ENCODE results near the gene TMEM128.
A peak's percentile ranks its signal among the peaks of the same experiment; 100 is the strongest.
"Not testable (repeated sequence)": the region's sequence is repeated elsewhere in the genome, so short reads cannot be mapped to it uniquely, and the experiment has no call there.

The TMEM128 gene

DNA sequence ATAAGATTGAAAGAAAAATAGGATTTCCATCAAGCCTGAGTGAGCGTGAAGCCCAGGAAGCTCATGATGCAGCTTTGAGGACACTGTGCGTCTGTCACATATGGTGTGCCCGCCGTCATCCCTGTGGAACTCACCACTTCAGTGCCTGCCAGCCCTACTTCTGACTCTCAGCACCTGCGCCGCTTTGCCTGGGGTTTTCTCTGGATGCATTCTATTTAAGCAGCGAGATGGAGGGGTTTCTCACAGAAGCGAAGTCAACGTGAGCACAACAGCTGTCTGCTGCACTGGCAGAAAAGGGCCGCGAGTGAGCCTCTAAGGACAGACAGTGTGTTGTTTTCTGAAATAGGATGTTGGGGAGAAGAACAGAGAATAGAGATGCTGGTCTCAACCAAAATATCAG, 6.2 kb upstream of the TMEM128 start:
- no peak for DNase-seq

DNA sequence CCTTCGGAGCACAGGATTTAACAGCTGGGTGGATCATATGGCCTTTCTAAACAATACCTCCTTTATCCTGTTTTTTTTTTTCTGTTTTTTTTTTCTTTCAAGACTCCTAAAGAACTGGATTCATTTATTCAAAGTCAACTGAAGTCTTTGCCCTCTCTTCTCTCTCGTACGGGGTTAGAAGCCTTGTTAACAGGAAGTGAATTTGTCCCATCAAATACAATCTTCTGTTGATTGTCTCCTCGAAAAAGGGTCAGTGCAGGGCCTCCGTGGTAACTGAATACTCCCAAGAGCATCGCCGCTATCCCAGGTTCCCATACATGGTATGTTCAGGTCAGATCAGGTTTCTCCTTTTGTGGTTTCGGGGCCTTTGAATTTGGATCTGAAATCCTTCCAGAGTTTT, 1.8 kb upstream of the TMEM128 start:
- peak; percentile 79 for DNase-seq

DNA sequence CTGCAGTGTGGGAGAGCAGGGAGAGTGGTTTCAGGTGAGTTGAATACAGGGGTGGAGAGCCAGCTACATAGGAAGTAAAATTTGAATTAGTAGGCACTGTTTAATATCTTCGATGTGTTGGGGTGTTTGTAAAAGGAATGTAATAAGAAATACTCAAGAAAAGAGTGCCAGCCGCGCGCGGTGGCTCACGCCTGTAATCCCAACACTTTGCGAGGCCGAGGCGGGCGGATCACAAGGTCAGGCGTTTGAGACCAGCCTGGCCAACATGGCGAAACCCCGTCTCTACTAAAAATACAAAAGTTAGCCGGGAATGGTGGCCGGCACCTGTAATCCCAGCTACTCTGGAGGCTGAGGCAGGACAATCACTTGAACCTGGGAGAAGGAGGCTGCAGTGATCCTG, 1.3 kb upstream of the TMEM128 start:
- not testable (repeated sequence) for DNase-seq

DNA sequence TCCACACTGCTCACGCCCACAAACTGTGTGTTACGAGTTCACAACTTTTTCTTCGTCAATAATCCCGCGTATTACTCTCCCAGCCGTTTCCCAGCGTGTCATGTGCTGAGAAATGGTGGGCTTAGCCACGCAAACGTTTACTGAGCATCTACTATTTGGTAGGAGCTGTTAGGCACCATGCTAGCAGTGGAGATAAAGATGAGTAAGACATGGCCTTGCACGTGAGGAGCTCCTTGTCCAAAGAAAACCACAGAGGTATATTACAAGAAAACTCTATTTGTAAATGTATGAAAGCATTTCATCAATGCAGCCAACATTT, 821 bp upstream of the TMEM128 start:
- no peak for DNase-seq

DNA sequence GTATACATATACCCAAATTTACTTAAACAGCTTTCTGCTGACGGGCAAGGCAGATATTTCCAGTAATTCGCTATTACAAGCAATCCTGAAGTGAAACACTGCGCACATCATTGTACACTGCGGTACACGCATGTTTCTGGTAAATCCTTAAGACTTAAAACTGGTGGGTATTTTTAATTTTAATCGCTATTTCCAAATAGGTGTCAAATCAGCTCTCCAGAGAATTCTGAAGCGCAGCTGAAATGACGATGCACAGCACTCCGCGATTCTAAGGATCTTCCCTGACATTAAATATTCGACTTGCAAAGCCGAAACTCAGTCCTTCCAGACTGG, 361 bp downstream of the TMEM128 start:
- no peak for DNase-seq

DNA sequence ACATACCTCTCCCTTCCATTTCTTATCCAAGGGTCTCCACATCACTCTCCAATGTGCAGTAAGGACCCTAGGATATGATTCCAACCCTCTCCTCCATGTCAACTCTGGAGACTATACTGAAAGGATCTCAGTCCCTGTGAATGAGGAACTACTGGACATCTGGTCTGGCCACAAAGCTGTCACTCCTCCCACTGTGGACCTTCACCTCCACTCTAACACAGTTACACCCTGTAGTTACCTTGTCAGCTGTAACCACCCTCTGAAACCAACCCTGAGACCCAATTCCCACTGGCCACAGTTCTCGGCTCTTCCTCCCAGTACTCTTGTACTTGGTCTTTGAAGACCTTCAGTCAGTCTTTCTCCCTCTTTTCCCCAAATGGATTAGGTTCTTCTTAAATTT, 2.9 kb downstream of the TMEM128 start:
- DNase-seq, result no peak

DNA sequence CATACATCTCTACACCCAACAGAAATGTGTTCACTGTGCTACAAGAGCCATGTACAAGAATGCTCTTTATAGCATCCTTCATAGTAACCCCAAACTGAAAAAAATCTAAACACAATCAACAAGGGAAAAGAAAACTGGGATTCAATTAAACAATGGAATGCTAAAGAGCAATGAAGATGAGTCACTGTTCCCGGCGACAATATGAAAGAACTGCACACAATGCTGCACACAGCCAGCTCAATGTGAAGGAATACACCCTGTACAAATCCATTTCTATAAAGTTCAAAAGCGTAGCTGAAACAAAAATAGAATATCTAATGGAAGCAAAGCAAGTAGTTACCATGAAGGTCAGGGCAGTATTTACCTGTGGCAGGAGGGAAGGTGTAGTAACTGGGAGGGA, 8.5 kb downstream of the TMEM128 start:
- DNase-seq, result not testable (repeated sequence)

DNA sequence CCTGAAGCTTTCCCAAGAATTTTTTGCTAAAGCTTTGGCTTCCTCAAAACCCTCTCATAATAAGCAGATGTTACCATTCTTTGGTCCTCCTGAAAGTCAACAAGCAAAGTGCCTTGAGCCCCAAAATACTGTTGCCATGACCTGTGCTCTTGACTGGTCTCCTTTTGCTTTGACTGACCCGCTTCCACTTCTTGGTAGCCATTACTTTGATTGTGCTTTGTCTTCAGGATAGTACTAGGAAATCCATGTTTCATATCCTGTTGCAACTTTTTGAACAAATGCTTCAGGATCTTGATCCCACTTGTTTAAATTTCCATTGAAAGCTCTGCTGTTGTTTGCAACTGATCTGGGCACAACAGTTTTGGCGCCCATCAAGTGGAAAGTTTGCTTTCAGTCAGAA, 14.4 kb downstream of the TMEM128 start:
- DNase-seq, result no peak

DNA sequence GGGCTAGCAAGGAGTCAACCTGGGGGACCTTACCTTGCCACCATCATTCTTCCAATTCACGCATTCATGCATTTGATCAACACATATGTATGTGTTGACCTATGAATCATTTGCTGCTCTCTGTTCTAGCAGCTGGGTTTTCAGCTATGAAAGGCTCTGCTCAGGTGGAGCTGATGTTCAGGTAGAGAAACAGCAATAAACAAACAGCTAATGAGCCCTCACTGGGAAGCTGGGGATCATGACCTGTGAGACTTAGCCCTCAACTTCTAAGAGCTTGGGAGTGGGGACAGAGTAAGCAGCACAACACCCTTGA, 19.7 kb downstream of the TMEM128 start:
- DNase-seq, result no peak

DNA sequence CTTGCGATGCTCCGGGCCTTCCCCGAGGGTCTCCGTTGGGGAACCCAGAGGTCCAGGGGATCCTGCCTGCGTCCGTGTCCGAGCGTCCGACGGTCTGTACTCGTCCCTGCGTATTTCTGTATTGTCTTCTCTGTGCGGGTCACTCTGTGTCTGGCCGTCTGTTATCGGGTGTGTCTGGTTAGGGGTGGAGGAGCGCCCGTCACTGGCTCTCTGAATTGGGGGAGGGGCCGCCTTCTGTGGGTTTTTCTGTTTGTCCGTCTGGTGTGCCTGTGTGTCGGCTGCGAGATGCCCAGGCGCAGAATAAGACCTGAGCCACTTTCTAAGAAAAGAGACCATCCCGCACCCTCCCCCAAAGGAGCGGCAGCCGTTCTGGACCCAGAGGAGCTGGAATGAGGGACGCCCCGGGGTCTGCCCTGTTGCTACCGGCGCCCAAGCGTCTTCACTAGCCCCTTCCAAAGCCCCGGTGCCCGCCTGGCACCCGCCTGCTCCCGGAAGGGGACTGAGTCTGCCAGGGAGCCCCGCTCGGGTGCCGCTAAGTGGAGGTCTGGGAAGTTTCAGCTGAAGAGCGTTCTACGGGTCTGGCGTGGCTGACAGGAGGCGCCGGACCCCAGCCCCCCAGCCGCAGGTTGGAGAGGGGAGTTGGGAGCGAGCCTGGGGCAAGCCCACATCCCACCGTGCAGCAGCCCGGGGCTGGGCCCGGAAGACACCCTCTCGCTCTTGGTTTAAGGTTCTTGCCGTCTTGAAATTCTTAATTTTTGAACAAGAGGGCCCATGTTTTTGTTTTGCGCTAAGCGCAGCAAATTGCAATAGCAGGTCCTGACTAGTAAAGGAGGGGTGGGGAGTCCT, 20.3 kb downstream of the TMEM128 start:
- no peak for DNase-seq

DNA sequence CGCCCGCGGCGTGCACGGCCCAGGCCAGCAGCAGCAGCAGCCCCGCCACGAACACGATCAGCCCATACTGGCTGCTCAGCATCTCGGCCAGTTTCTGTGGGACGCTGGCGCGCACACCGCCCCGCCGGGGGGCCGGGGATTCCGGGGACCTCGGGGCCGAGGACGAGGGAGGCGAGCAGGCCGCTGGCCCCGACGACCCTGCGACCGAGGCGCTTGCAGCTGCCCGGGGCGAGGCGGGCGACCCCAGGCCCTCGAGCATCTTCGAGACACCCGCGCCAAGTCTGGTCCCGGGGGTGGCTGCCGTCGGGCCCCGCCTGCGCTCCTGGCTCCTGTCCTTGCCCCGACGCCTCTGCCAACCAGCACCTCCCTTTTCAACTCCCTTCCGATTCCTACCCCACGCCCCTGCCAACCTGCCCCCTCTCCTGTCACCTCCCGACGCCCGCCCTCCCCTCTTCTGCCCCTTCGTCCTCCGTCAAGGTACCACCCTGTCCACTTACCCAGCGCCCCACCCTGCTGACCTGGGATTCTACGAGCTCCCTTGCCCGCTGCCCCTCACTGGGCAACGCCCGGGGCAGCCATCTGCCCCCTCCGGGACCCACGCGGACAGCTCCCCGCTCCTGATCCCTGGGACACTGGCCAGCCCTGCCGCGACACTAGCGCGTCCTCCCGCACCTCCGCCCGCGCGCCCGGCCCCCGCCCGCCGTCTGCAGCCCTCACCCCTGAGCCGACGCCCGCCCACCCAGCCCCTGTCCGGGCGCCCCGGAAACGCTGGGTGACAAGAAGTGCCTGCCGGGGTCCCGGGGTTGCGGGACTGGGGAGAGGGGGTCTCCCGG, 21.2 kb downstream of the TMEM128 start, which contains the start of gene OTOP1:
TSS of gene OTOP1 (minus strand) at position 324 of the 833 bp plus-strand sequence. CDS start at position 259, 65 bp downstream.
- DNase-seq, result no peak

DNA sequence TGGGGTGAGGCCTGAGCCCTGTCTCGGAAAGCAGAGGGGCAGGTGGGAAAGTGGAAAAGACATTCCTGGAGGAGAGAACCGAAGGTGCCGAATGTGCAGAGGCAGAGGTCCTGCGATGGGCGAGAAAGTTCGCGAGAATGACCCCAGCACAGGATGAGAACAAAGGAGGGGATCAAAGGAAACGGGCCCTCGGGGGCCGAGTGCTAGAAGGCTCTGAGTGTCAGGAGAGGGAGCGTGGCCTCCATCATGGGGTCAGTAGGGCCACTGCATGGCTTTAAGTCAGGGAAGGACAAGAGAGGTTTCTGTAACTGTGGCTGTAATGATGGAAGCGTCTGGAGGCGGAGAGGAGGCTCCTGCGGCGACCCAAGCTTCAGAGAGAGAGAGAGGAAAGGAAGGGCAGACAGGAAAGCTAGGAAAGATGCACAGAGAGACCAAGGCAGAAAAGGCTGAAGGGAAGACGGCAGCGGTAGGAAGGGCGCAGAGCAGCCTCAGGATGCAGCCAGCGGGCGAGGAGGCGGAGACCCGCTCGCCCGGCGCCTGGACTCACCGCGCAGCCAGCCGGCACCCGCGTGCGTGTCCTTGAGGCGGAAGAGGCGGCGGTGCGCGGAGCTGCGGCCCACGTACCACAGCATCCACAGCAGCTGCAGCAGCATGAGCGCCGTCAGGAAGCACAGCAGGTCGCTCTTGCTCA, 22.0 kb downstream of the TMEM128 start:
- no peak for DNase-seq

DNA sequence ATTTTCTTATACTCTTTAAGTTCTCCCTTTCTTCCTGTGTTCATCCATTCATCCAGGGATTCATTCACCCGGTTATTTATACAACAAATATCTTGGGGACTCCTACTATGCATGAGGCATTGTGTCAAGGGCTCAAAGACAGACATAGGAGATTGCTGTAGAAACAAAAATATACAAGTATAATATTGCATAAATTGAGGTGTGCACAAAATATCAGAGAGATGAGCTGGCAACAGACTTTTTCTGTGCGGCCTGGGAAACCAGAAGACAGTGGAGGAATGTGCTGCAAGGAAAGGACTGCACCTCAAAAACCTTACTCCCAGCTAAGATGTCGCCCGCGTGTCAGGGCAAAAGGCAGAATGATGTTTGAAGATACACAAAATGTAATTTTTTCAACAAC, 30.9 kb downstream of the TMEM128 start:
- no peak for DNase-seq

DNA sequence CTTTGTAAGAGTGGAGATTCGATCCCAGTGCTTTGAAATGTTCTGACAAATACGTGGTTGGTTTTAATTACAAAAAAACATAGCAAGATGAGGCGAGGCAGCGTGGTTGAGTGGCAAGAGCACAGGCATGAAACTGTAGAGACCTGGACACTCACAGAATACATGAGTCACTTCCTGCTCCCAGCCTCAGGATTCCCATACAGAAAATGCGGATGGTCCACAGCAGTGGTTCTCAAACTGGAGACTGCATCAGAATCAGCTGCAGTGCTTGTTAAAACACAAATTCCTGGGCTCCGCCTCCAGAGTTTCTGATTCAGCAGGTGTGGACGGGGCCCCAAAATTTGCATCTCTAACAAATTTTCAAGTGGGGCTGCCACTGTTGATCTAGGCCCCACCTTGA, 31.4 kb downstream of the TMEM128 start:
- DNase-seq, result no peak

DNA sequence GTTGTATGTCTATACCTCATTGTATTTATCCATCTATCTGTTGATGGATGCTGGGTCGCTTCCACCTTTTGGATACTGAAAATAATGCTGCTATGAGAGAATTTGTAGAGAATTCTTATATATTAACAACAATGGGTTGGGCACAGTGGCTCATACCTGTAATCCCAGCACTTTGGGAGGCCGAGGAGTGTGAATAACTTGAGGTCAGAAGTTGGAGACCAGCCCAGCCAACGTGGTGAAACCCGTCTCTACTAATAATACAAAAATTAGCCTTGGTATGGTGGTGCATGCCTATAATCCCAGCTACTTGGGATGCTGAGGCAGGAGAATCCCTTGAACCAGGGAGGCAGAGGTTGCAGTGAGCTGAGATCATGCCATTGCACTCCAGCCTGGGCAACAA, 34.3 kb downstream of the TMEM128 start:
- not testable (repeated sequence) for DNase-seq

DNA sequence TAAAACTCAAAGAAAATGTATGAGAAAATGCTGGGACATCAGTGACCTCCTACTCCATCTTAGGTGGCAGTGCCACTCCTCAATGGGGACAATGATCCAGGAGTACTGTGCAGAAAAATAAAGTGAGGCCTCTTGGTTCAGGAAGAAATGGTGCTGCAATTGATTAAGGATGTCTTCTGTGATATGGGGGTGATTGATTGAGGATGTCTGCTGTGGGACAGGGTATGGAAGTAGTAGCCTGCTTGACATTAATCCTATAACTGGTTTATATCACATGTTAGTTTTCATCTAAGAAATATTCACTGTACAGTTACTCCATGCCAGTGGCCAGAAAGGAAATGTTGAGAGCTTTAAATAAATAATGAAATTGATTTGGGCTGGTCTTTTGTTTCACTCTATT, 41.8 kb downstream of the TMEM128 start:
- no peak for DNase-seq

DNA sequence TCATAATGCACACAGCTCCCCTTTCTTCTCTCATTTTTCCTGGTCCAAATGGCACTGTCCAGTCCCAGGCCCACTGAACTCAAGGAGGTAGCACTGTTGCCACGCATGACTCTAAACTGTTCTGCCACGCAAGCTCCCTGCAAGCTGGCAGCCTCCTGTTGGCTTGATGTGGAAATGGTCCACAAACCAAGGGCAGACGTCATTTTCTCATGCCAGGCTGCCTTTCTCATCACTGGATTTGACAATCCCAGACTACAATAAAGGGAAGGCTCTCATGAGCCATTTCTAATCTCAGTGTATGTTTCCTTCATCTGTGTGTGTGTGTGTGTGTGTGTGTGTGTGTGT, 43.6 kb downstream of the TMEM128 start:
- no peak for DNase-seq

DNA sequence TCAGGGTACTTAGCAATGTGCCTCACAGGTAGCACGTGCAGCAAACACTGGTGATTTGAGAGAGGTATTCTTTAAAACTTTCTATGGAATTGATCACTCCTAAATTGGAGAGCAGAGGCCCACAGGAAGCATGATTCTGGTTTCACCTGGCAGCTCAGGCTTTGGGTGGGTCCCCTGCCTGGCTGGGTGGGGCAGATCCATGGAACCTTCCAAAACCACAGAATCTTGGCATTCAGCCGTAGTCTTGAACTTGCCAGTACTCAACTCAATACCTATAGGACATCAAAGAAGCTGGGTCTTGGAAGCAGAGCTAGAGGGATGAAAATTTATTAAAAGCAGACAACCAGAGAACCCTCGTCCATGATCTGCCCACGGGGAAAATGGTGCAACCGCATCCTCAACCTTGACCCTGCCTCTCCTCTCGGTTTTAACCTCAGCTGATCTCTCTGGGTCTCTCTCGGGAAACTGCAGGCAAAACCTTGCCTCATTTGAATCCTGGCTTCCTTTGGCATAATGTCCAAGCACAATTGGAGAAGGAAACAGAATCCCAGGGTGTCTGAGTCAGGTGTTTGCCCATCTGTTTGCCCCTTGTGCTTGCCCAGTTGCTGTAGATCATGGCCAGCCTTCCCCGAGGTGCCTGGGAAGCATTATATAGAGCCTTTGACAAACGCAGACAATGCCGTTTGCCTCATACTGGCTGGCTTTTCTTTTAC, 44.2 kb downstream of the TMEM128 start:
- DNase-seq, result no peak

DNA sequence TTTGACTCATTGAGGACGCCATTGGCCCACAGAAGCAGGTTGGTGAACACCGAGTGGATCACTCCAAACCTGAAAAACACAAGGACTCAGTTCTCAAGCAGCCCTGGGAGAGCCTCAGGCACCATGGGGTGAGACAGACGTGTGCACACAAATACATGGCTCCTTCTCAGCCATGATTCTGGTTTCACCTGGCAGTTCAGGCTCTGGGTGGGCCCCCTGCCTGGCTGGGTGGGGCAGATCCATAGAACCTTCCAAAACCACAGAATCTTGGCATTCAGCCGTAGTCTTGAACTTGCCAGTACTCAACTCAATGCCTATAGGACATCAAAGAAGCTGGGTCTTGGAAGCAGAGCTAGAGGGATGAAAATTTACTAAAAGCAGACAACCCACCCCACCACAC, 45.5 kb downstream of the TMEM128 start:
- DNase-seq, result no peak

DNA sequence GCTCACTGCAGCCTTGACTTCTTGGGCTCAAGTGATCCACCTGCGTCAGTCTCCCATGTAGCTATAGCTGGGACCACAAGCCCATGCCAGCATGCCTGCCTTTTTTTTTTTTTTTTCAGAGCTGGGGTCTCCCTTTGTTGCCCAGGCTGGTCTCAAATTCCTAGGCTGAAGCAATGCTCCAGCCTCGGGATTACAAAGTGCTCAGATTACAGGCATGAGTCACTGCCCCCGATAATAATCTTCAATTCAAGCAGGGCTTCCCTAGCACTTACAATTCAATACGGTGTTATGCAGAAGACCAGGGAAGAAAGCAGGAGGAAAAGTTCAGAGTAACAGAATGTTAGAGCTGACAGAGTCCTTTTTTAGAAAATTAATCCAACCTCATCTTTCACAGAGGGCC, 47.4 kb downstream of the TMEM128 start:
- DNase-seq, result no peak

DNA sequence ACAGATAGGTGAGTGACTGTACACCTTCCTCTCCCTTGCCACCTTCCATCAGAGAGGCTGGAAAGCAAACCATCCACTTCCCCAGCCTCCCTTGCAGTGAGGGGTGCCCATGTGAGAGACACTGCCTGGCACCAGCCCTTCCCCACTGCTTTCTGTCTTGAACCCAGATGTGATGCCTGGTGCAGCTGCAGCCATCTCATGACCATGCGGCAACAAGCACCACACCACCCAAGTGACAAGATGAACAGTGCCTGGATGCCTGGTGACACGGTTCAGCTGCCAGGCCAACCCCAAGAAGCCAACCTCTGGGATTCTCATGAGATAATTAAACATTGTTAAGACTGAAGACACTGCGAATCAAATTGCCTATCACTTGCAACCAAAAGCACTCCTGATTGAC, 52.7 kb downstream of the TMEM128 start:
- DNase-seq, result no peak

DNA sequence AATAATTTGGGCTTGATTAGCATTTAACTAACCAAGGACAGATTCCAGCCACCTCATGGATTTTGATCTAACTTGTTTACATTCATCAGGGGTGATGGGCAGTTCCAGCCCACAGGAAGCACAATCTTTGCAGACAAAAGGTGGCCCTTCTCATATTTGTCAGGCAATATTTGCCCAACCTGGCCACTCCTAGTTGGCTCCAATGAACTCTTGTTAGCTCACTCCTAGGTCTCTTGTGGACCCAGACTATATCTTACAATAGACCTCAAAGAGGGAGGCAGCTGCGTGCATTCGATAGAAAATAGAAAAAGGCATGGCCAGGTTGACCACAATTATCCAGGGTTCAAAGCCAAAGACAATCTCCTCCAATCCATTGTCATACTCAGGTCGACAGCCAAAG, 59.5 kb downstream of the TMEM128 start:
- DNase-seq, result not testable (repeated sequence)
